Activated T-cell treated with anti-CD3 and anti-CD28 coated beads, Interleukin-2, amount 50 U/mL, for 4 hours (primary cell): ENCODE data around the gene DDI2. TPM values are rescaled to one million over a fixed set of nuclear protein-coding genes. Genes with fewer than 3 reads are reported as not detected.
A peak's percentile ranks its signal among the peaks of the same experiment; 100 is the strongest.
"Not testable (repeated sequence)": the region's sequence is repeated elsewhere in the genome, so short reads cannot be mapped to it uniquely, and the experiment has no call there.

Source experiments
- ATAC-seq, 2 donors: fragments of 200-7000 bp; cut with Tn5 transposase; one replicate each; pipeline ENCODE4 v1.10.0; 2021
- DNase-seq: peaks from one replicate; pipeline ENCODE4 v3.0.0-alpha.2; 2020
- H3K27me3 Mint-ChIP-seq: one replicate; pipeline ENCODE4 v1.8.0; 2021; ENCODE audit warnings: low read depth, mixed read lengths
- H3K36me3 Mint-ChIP-seq: one replicate; pipeline ENCODE4 v1.8.0; 2022; ENCODE audit warnings: mixed read lengths; ENCODE audit not compliant: insufficient read depth
- H3K4me1 Mint-ChIP-seq: one replicate; pipeline ENCODE4 v1.8.0; 2021; ENCODE audit warnings: low read depth, mixed read lengths
- H3K4me3 Mint-ChIP-seq: one replicate; pipeline ENCODE4 v1.8.0; 2021; ENCODE audit warnings: mild to moderate bottlenecking, moderate library complexity, mixed read lengths
- H3K9me3 Mint-ChIP-seq: one replicate; pipeline ENCODE4 v1.8.0; 2021; ENCODE audit warnings: mixed read lengths
- total RNA-seq, 3 donors: library from RNA; stranded (reverse); gene quantifications; one replicate each; pipeline ENCODE4 v1.2.1, GENCODE V29; 2021

The DDI2 gene
- total RNA-seq, 3 donors from 2014 or later: 50.1 to 65.4 (median 58.2) TPM

DNA sequence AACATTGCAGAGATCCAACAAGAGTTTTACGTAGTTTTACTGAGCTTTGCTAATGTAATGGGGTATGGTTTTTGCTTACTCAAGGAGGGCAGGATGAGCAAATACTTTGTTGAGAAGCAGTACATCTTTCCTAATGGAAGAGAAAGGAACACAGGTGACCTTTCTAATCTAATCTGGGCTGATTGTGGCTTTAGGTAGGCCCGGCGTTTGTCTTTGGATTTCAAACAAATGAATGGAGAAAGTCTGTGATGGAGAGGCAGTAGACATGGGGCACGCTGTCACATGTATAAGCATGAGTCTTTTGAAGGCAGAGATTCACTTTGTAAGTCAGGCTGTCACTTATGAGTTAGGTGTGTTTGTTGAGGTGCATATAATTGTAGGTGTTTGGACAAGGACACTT lies 68.6 kb downstream of the DDI2 start:
- H3K9me3 Mint-ChIP-seq: no peaks in the 10 kb centered on the region
- no peak for DNase-seq

DNA sequence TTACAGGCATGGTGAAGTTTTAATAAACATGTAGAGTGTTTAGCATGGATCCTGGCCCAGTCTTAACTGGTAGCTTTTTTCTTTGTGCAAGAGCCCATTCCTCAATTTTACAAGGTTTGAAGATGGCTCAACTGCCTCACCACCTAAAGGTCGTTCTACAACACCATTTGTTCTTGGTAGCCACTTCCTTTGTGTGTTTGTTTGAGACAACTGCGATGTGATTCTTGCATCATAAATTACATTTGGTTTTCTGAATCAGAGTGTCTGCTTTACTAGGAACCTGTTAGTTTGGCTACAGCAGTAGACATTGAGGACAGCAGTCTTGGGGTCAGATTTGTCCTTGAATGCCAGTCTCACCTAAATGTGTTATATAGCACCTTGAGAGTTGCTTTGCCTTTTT lies 70.2 kb downstream of the DDI2 start:
- Mint-ChIP-seq H3K9me3 (no peaks in the 10 kb centered on the region), H3K36me3 (peaks cover 6% of the 10 kb centered on the region), H3K27me3 (no peaks in the 10 kb centered on the region), H3K4me3 (no peak overlapping the region), H3K4me1 (peaks cover 41% of the 10 kb centered on the region)
- no peak for ATAC-seq
- DNase-seq: no peak

More for the DNA sequence above, 68.6 kb downstream of the DDI2 start:
- peaks cover 6% of the 10 kb centered on the region for H3K36me3 Mint-ChIP-seq
- H3K27me3 Mint-ChIP-seq: no peaks in the 10 kb centered on the region
- ATAC-seq: no peak
- H3K4me1 Mint-ChIP-seq: peaks cover 39% of the 10 kb centered on the region
- peak overlapping the region; percentile 88 for H3K4me3 Mint-ChIP-seq

DNA sequence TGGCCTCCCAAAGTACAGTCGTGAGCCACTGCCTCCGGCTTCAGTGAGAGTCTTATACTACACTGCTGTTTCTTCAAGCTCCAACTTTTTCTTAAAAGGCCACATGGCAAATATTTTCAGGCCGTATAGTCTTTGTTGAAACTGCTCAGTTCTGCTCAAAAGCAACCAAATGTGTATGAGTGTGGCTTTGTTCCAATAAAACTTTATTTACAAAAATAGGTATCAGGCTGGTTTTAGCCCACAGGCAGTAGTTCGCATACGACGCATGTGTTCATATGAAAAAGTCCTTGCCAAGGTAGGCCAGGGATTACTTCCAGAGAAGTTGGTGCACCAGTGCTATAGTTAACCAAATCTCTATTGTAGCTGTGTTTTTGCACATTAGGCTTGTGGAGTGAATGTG lies 73.1 kb downstream of the DDI2 start:
- H3K9me3 Mint-ChIP-seq: no peaks in the 10 kb centered on the region
- DNase-seq (no peak), ATAC-seq (no peak)
- H3K27me3 Mint-ChIP-seq: no peaks in the 10 kb centered on the region
- H3K4me3 Mint-ChIP-seq: no peak overlapping the region
- H3K4me1 Mint-ChIP-seq: peaks cover 44% of the 10 kb centered on the region
- peaks cover 9% of the 10 kb centered on the region for H3K36me3 Mint-ChIP-seq

DNA sequence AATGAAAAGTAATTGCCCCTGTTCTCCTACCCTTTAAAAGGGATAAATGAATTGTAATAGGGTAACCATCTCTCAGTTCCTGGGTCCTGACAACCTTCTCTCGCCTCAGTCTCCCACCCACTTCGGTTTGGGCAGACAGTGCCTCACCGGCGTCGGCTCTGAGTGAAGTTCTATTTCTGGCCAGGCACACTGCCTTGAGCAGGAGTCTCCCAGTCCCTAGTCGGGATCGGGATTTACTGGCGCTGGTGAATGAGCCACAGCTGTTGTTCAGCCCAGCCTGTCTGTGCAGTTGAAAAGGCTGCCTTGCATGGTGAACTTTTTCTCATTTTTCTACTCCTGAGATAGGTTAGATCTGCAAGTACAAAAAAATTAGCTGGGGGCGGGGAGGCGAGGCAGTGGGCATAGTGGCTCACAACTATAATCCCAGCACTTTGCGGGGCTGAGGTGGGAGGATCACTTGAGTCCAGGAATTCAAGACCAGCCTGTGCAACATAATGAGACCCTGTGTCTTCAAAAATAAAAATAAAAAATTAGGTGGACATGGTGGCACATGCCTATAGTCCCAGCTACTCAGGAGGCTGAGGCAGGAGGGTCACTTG lies 74.3 kb downstream of the DDI2 start:
- DNase-seq (no peak), ATAC-seq (no peak)
- Mint-ChIP-seq H3K9me3 (no peaks in the 10 kb centered on the region), H3K4me1 (peaks cover 38% of the 10 kb centered on the region), H3K27me3 (no peaks in the 10 kb centered on the region), H3K4me3 (no peak overlapping the region), H3K36me3 (peaks cover 9% of the 10 kb centered on the region)

DNA sequence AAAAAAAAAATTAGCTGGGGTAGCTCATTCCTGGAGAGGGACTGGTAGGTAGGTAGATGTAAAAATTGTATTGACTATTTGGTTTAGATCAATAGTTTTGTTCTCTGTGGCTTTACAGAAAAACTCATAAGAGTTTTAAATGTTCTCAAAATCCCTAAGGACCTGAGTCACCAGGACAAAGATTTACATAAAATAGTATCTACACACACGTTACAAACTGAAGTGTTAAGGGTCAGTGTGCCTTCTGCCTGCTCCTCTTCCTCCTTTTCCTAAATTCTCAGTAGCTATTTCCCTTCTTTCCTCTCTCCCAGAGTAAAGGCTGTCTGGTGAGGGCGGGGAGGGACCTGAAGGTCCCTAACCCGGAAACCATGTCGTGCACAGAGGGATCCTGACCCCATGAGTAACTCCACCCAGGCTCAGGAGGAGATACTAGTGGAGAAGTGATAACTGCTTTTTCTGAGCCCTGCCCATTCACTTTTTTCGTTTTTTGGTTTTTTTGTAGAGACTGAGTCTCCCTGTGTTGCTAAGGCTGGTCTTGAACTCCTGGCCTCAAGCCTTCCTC lies 74.9 kb downstream of the DDI2 start:
- Mint-ChIP-seq H3K27me3 (no peaks in the 10 kb centered on the region), H3K4me1 (peaks cover 41% of the 10 kb centered on the region), H3K9me3 (no peaks in the 10 kb centered on the region), H3K36me3 (peaks cover 9% of the 10 kb centered on the region), H3K4me3 (no peak overlapping the region)
- no peak for DNase-seq
- ATAC-seq: no peak

DNA sequence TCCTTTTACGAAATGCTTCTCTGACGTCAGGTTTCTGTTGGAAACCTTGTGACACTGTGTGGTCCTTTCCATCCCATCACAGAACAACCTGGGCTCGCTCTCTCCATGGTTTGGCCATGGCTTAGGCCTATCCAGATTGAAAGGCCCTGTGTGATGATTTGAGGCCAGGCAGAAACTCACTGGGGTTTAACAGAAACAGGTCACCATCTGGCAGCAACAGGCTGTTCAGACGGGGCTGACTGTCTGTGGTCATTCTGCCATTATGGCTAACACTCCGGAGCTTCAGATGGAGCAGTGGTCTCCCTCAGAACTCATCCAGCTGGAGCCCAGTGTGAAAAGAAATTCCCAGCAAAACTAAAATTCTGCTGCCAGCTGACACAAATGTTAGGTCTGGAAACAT lies 76.1 kb downstream of the DDI2 start:
- H3K9me3 Mint-ChIP-seq: no peaks in the 10 kb centered on the region

DNA sequence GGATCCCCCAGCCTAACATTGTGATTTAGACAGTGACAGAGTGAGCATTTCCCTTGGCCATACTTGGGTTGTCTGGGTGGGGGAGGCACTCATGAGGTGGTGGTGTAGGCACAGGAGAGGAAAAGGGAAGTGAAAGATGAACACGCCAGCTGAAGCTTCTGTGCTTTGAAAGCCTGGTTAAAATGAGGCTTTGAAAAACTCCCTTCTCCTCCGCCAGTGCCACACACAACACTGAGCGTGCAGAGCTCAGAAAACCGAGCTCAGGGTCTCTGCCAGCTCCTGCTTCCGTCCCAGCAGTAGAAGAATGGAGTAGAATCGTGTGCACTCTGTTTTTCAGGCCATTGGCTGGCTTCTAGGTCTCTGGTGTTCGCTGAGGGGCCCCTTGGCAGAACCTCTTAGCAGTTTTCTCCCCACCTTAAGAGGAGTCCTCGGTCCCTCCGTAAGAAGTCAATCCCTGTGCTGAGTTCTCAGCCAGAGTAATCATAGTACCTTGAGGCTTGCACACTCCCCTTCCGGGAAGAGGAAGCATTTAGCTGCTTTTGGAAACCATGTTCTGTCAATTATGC lies 79.8 kb downstream of the DDI2 start:
- Mint-ChIP-seq H3K4me1 (peaks cover 38% of the 10 kb centered on the region), H3K9me3 (no peaks in the 10 kb centered on the region), H3K36me3 (peaks cover 6% of the 10 kb centered on the region), H3K27me3 (no peaks in the 10 kb centered on the region), H3K4me3 (peak overlapping the region; percentile 79)
- DNase-seq: peak; percentile 10
- peak; percentile 91 for ATAC-seq

More for the DNA sequence above, 76.1 kb downstream of the DDI2 start:
- no peak for DNase-seq
- Mint-ChIP-seq H3K4me3 (no peak overlapping the region), H3K27me3 (no peaks in the 10 kb centered on the region), H3K36me3 (peaks cover 3% of the 10 kb centered on the region), H3K4me1 (peaks cover 41% of the 10 kb centered on the region)
- no peak for ATAC-seq

DNA sequence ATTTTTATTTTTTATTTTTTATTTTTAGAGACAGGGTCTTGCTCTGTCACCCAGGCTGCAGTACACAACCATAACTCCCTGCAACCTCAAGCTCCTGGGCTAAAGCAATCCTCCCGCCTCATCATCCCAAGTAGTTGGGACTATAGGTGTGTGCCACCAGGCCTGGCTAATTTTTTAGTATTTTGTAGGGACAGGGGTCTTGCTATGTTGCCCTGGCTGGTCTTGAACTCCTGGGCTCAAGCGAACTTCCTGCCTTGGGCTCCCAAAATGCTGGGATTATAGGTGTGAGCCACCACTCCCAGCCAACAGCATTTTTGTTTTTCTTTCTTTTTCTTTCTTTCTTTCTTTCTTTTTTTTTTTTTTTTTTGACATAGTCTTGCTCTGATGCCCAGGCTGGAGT lies 80.9 kb downstream of the DDI2 start:
- peaks cover 34% of the 10 kb centered on the region for H3K4me1 Mint-ChIP-seq
- H3K36me3 Mint-ChIP-seq: peaks cover 6% of the 10 kb centered on the region
- no peak for ATAC-seq
- H3K27me3 Mint-ChIP-seq: no peaks in the 10 kb centered on the region
- H3K9me3 Mint-ChIP-seq: no peaks in the 10 kb centered on the region
- no peak overlapping the region for H3K4me3 Mint-ChIP-seq
- DNase-seq: no peak

DNA sequence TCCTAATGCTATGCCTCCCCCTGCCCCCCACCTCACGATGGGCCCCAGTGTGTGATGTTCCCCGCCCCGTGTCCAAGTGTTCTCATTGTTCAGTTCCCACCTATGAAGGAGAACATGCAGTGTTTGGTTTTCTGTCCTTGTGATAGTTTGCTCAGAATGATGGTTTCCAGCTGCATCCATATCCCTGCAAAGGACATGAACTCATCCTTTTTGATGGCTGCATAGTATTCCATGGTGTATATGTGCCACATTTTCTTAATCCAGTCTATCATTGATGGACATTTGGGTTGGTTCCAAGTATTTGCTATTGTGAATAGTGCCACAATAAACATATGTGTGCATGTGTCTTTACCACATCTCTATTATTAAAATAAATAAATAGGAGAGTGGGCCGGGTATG lies 82.1 kb downstream of the DDI2 start:
- H3K4me1 Mint-ChIP-seq: peaks cover 35% of the 10 kb centered on the region
- not testable (repeated sequence) for H3K27me3 Mint-ChIP-seq, ATAC-seq

DNA sequence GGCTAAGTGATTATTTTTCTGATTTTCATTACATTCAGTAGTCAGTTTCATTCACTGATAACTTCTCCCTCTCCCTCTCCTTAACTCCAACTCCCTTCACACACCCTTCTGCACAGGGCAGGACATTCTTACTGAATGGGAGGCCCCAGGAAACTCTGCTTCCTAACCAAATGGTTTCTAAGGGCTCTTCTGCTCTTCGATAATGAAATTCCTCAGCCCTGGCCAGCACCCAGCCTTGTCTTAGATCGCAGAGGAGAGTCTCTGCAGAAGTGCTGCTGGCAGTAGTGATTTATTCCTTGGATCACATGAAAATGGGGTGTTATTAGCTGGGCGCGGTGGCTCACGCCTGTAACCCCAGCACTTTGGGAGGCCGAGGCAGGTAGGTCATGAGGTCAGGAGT lies 83.2 kb downstream of the DDI2 start:
- DNase-seq (no peak), ATAC-seq (no peak)
- Mint-ChIP-seq H3K36me3 (peaks cover 6% of the 10 kb centered on the region), H3K9me3 (no peaks in the 10 kb centered on the region), H3K27me3 (no peaks in the 10 kb centered on the region), H3K4me3 (no peak overlapping the region), H3K4me1 (peaks cover 30% of the 10 kb centered on the region)

More for the DNA sequence above, 82.1 kb downstream of the DDI2 start:
- not testable (repeated sequence) for DNase-seq, H3K36me3 Mint-ChIP-seq, H3K4me3 Mint-ChIP-seq, H3K9me3 Mint-ChIP-seq

DNA sequence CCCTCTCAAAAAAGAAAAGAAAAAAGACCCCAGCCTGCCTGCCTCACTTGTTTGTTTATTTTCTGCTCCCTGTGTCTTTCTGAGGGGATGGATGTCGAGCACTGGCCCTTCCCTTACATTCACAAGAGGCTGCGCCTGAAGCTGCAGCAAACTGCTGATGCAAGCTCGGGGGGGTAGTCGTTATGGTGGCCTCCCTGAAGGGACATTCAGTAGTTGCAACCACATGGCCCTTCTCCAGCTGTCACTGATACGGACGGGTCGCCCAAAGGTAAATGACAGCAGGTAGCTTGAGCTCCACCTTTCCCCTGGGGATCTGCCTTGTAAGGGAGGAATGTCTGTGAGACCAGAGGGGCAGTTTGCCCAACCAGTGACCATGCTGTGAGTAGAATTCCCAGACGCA lies 84.5 kb downstream of the DDI2 start:
- DNase-seq: no peak
- no peaks in the 10 kb centered on the region for H3K27me3 Mint-ChIP-seq
- no peak overlapping the region for H3K4me3 Mint-ChIP-seq
- H3K9me3 Mint-ChIP-seq: no peaks in the 10 kb centered on the region
- peaks cover 26% of the 10 kb centered on the region for H3K4me1 Mint-ChIP-seq
- peaks cover 7% of the 10 kb centered on the region for H3K36me3 Mint-ChIP-seq
- ATAC-seq: no peak

DNA sequence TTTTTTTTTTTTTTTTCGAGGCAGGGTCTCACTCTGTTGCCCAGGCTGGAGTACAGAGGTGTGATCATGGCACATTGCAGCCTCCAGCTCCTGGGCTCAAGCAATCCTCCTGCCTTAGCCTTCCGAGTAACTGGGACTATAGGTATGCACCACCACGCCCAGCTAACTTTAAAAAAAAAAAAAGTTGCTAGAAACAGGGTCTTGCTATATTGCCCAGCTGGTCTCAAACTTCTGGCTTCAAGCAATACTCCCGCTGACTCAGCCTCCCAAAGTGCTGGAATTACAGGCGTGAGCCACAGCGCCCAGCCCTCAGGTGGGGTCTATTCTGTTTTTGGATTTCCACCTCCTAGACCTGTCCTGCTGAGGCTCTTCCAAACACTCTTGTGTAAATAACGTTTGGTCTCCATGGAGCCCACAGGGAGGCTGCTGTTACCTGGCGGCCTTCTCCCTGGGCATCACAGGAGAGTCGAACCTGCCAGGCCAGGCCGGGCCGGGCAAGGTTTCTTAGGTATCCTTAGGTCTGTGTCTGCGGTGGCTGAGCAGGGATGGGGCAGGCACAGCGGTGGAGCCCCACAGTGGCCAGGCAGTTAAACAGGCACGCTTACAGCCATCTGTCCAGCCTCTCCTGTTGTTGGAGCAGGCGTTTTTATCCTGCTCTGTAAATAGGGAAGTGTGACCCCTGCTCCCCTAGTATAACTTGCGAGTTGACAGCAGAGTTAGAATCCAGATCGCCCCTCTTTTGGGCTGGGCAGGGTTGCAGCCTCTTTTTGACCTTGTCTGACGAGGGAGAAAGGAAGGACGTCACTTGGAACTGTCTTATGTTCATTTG lies 85.7 kb downstream of the DDI2 start:
- H3K4me3 Mint-ChIP-seq: no peak overlapping the region
- peaks cover 15% of the 10 kb centered on the region for H3K4me1 Mint-ChIP-seq
- H3K27me3 Mint-ChIP-seq: no peaks in the 10 kb centered on the region
- H3K9me3 Mint-ChIP-seq: no peaks in the 10 kb centered on the region
- no peak for DNase-seq
- no peak for ATAC-seq
- peaks cover 7% of the 10 kb centered on the region for H3K36me3 Mint-ChIP-seq

DNA sequence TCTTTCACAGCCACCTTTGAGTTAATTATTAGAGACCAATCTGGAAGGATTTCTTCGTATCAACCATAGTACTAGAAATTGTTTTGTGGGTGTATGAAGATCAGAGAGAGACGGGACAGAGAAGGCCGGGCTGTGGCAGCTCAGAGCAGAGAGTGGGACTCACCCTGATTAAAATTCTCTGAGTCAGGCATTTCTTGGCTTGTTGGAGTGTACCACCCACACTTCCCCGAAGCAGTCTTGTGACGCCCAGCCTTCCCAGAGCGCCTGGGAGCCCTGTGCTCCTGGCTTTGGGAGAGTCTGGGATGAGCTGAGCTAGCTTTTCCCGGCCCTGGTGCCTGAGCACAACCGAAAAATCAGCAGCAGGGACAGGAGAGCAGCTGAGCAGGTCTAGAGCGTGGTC lies 86.3 kb downstream of the DDI2 start:
- no peak for ATAC-seq
- H3K9me3 Mint-ChIP-seq: no peaks in the 10 kb centered on the region
- DNase-seq: no peak
- H3K4me3 Mint-ChIP-seq: no peak overlapping the region
- peaks cover 13% of the 10 kb centered on the region for H3K4me1 Mint-ChIP-seq
- H3K27me3 Mint-ChIP-seq: no peaks in the 10 kb centered on the region
- H3K36me3 Mint-ChIP-seq: peaks cover 7% of the 10 kb centered on the region

DNA sequence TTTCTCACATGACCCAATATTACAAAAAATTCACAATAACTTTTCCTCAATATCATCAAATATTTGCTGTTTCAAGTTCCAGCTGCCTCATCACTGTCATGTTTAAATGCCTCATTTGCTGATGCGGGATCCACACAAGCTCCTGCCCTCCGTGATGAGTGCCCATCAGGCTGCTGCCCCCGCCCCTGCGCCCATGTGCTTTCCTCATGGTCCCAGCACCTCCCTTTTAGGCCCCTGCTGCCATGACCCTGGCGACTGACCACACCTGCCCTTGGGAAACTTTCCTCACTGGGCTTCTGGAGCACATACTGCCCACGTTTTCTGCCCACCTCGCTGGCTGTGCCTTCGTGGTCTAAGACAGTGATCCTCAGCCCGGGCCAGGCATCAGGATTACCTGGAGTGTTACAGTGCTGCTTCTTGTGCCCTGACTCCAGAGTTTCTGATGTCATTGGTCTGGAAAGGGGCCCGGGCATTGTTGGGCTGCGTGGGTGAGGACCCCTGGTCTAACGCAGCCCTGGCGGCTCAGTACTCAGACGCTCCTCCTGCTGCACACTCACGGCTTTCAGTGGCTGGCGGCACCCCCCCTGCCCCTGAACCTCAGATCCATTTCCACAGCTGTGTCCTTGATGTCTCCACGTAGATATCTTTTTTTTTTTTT lies 87.4 kb downstream of the DDI2 start:
- H3K27me3 Mint-ChIP-seq: no peaks in the 10 kb centered on the region
- ATAC-seq (no peak), DNase-seq (no peak)
- peaks cover 4% of the 10 kb centered on the region for H3K36me3 Mint-ChIP-seq
- no peak overlapping the region for H3K4me3 Mint-ChIP-seq
- H3K9me3 Mint-ChIP-seq: no peaks in the 10 kb centered on the region
- peaks cover 13% of the 10 kb centered on the region for H3K4me1 Mint-ChIP-seq
